Germinal center (tissue), 1 donor: ENCODE results near the gene PDE4DIP.
"Not testable (repeated sequence)": the region's sequence is repeated elsewhere in the genome, so short reads cannot be mapped to it uniquely, and the experiment has no call there.

Source experiments
- DNase-seq: peaks from one replicate; pipeline ENCODE4 v3.0.0; 2012; ENCODE audit warnings: mixed read lengths, low spot score

The PDE4DIP gene

GRCh38 chr1:148844220-148844619 is at the start of gene PDE4DIP:
Gene PDE4DIP (plus strand): TSS chr1:148844428. CDS start chr1:148844775, 347 bp downstream.
- DNase-seq: not testable (repeated sequence)

- not testable (repeated sequence) for DNase-seq
Measured at GRCh38 chr1:148808268-148808928, 35.8 kb upstream of the PDE4DIP start.

- DNase-seq: not testable (repeated sequence)
Measured at GRCh38 chr1:148808929-148809283, 35.3 kb upstream of the PDE4DIP start.

GRCh38 chr1:148822180-148822579 is 22.0 kb upstream of the PDE4DIP start:
- DNase-seq: not testable (repeated sequence)

DNA sequence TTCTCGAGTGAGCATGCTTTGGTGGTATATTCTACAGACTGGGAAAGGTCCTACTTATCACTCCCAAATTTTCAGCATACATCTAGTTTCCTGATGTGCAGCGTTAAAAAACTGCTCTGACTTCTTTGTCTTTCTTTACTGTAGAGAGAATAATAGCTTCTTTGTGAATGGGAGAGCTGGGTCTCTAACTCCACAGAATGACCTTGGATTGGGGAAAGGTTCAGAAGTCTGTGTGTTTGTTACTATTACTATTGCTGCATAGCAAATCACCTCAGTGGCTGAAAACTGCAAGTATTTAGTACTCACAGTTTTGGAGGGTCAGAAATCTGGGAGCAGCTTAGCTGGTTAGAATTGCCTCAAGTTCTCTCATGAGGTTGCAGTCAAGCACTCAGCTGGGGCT is 20.4 kb upstream of the PDE4DIP start:
- not testable (repeated sequence) for DNase-seq

- not testable (repeated sequence) for DNase-seq
Measured at GRCh38 chr1:148825029-148825428, 19.2 kb upstream of the PDE4DIP start.

- not testable (repeated sequence) for DNase-seq
Measured at GRCh38 chr1:148828531-148828930, 15.7 kb upstream of the PDE4DIP start.

- DNase-seq: not testable (repeated sequence)
Measured at GRCh38 chr1:148828962-148829361, 15.3 kb upstream of the PDE4DIP start.

- DNase-seq: not testable (repeated sequence)
Measured at GRCh38 chr1:148829365-148829764, 14.9 kb upstream of the PDE4DIP start.

- DNase-seq: not testable (repeated sequence)
Measured at GRCh38 chr1:148841262-148841661, 3.0 kb upstream of the PDE4DIP start.

- not testable (repeated sequence) for DNase-seq
Measured at GRCh38 chr1:148844651-148845050, 423 bp downstream of the PDE4DIP start.

GRCh38 chr1:148845068-148845467 is 840 bp downstream of the PDE4DIP start:
- not testable (repeated sequence) for DNase-seq

DNA sequence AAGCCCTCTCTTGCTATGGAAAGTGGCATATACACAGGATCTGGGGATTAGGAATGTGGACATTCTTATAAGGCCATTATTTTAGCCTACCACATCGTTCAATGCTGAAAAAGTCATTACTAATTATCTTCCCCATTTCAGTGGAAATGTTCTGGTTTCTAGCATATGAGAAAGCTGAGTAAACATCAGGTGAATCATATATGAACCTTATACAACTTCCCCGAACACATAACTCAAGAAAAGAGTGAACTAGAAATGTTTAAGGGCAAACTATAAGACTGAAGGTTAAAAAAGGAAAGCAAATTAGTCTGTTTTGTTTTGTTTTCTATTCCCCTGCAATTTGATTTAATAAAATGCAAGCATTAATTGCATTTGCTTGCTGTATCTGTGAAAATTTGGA is 6.1 kb downstream of the PDE4DIP start:
- DNase-seq: not testable (repeated sequence)

- not testable (repeated sequence) for DNase-seq
Measured at GRCh38 chr1:148850840-148851239, 6.6 kb downstream of the PDE4DIP start.

- DNase-seq: not testable (repeated sequence)
Measured at GRCh38 chr1:148851684-148852083, 7.5 kb downstream of the PDE4DIP start.

- not testable (repeated sequence) for DNase-seq
Measured at GRCh38 chr1:148853363-148853762, 9.1 kb downstream of the PDE4DIP start.

DNA sequence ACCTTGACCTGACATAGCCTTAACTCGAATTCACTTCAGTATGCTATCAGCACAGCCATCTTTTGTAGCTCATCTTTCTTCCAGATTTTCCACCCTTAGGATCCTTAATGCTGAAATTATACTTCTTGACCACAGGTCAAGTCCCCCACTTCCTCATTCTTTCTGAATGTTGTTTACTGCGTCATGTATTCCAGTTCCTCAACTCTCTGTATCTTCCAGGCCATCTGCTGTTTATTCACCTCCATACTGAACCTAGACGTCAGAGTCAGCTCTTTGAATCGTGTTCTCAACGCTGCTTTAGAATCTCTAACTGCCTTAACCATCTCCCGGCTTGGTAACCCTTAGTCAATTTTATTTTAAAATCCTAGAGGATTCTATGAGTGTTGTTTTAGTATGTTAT is 9.8 kb downstream of the PDE4DIP start:
- DNase-seq: not testable (repeated sequence)

DNA sequence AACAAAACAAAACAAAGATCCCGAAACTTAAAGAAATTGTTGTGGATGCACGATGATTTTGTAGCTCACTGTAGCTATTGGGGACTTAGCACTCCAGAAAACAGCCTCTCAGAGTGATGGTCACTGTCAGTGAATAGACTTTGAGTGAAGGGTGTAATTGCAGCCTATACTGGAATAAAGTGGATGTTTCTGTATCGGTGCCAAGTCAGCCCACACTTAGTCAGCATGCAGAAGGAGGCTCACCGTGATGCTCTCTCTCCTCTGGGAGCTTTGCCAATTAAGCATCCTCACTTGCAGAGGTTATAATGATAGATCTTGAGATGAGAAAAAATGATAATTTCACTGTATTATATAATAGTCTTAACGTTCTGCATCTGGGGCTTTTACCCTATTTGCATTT is 11.1 kb downstream of the PDE4DIP start:
- not testable (repeated sequence) for DNase-seq

DNA sequence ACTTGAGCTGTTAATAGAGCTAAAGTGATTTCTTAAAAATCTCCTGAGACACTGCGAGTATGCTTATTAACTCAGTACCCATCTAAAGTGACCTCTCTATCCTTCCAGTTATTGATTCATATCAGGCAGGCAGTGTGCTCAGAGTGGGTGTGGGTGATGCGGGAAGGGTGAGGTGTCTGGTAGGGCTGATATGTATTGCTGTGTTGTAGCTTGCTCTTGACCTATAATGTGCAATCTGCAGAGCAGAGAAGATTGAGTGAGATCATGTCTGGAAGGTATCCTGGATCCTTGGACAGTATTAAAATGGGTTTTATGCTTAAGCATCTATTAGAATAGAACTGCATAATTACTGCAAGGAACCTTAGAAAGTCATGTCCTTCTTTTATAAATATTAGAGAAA is 15.8 kb downstream of the PDE4DIP start:
- DNase-seq: not testable (repeated sequence)

- not testable (repeated sequence) for DNase-seq
Measured at GRCh38 chr1:148860579-148861259, 16.5 kb downstream of the PDE4DIP start.

GRCh38 chr1:148862590-148862989 is 18.4 kb downstream of the PDE4DIP start:
- not testable (repeated sequence) for DNase-seq

- DNase-seq: not testable (repeated sequence)
Measured at GRCh38 chr1:148868924-148869633, 24.9 kb downstream of the PDE4DIP start.

DNA sequence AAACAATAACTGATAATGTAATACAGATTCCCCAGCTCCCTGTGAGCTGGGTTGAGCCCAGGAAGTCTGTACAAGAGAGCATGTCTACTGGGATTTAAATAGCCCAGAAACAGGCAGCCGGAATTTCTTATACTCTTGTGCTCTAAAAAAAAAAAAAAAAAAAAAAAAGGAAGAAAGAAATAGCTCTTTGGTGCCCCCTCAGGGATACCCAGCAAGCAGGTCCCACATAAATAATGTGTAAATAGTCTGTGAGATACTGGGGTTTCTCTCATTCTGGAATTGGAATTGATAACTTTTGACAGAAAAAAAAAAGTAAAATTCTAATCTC is 25.4 kb downstream of the PDE4DIP start:
- not testable (repeated sequence) for DNase-seq
